HG02938 (cell line): ENCODE measurements around the gene POLR3A.
A peak's percentile ranks its signal among the peaks of the same experiment; 100 is the strongest.
"Not testable (repeated sequence)": the region's sequence is repeated elsewhere in the genome, so short reads cannot be mapped to it uniquely, and the experiment has no call there.

Source experiments
- ATAC-seq: cut with Tn5 transposase; IDR thresholded peaks from one replicate; pipeline ENCODE4 v1.9.1; 2021; ENCODE audit warnings: mild to moderate bottlenecking, moderate library complexity; ENCODE audit not compliant: unreplicated experiment

Gene POLR3A

GRCh38 chr10:78029269-78030226 is at the start of gene POLR3A:
POLR3A (minus strand) TSS chr10:78029515; CDS start chr10:78029407, 108 bp downstream.
- ATAC-seq: peak; percentile 62

- no peak for ATAC-seq
These were observed 49.4 kb upstream of the POLR3A start for GRCh38 chr10:78078539-78079330.

- not testable (repeated sequence) for ATAC-seq
These were observed 46.5 kb upstream of the POLR3A start for GRCh38 chr10:78075806-78076205.

DNA sequence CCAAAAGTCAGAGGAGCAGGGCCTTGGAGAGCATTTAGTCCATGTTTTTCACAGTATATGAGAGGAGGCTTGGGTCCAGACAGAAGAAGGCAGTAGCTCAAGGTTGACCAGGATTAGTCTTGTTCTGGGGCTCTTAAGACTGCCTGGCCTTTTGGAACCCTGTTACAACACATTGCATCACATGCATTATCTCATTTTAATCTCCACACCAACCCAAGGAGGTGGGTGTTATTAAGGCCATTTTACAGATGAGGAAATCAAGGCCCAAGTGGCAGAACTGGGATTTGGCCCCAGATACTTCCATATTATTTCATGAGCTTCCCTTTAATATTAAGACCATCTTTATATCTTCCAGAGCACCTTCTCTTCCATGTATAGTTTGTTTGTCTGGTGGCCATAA is 43.2 kb upstream of the POLR3A start:
- ATAC-seq: no peak

- ATAC-seq: no peak
These were observed 42.5 kb upstream of the POLR3A start for GRCh38 chr10:78071857-78072179.

- no peak for ATAC-seq
These were observed 42.0 kb upstream of the POLR3A start for GRCh38 chr10:78071140-78071856.

DNA sequence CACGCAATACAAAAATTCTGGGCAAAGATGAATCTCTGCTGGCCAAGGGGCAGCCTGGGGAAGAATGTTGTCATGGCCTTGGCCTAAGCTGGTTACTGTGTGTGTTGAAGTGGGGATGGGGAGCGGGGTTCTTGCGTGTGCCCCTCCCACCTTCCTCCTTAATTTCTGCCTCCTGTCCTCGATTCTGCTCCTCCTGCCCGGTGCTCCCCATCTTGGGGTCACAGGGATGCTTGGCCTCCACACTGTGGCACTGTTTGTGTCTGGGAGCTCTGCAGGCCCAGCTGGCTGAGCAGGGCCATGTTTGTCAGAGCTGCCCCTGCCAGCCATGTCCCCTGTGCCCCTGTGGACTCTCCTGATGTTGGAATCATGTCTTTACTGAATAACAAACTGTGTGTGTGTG is 41.4 kb upstream of the POLR3A start:
- no peak for ATAC-seq

- ATAC-seq: not testable (repeated sequence)
These were observed 40.7 kb upstream of the POLR3A start for GRCh38 chr10:78070064-78070463.

DNA sequence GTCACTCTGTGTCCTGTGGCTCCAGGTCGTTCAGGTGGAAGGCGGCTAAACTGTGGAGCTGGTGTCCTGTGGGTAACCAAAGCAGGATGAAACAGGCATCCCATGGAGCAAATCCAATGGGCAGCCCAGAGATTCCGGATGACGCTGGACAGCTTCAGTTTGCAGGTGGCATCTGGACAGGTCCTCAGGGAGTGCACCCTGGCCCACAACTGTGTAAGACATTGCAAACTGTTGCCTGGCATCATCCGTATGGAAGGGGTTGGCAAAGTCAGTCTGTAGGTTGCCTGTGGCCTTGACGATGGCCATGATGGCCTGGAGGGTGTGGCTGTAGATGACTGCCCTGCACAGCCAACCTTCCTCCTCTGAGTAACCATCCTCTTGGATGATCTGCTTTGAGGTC is 39.8 kb upstream of the POLR3A start:
- ATAC-seq: no peak

DNA sequence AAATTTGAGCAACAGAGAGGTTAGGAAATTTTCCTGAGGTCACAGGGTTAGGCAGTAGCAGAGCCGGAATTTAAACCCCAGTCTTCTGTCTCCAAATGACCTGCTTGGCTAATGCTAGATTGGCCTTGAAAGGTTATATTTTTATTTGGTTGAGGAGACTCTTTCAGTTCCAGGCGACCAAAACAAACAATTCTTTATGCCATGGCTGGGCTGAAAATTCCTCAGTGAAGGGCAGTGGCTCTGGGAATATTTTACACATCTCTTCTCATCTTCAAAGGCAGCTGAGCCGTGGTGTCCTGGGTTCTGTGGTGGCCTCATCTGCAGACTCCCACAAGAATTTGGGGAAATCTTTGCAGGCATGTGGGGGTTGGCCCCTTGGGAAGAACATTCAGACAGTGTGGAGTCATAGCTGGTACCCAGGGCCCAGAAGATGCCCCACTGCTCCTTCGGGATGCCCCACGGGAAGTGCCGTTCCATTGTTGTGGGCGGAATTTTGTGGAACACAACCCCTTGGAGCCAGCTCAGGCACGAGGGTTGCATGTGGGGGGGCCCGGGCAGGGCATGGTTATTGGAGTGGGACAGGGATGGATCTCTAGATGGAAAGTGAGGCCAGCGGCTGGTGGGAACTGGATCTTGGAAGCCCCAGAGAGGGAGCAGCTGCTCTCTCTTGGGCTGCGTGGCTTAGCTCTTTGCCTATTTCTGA is 37.6 kb upstream of the POLR3A start:
- no peak for ATAC-seq

DNA sequence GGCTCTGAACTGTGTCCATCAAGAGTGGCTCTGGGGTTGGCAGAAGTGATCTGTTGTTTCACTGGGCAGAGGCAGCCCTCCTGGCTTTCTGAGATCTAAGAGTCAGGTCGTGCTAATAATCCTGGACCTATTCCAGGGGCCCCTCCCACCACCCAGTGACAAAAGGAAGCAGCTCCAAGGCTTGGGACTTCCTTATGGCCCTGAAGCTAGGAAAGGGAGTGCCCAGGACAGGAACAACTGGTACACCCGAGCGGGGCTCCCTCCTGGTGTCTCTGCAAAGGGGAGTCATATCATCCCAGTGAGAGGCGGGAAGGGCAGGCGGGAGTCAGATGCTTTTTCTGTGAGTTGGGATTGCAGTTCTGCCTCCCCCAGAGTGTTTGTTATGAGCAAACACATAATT is 36.7 kb upstream of the POLR3A start:
- no peak for ATAC-seq

- no peak for ATAC-seq
These were observed 36.3 kb upstream of the POLR3A start for GRCh38 chr10:78065611-78066010.

DNA sequence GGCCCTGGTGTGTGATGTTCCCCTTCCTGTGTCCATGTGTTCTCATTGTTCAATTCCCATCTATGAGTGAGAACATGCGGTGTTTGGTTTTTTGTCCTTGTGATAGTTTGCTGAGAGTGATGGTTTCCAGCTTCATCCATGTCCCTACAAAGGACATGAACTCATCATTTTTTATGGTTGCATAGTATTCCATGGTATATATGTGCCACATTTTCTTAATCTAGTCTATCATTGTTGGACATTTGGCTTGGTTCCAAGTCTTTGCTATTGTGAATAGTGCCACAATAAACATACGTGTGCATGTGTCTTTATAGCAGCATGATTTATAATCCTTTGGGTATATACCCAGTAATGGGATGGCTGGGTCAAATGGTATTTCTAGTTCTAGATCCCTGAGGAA is 35.6 kb upstream of the POLR3A start:
- not testable (repeated sequence) for ATAC-seq

DNA sequence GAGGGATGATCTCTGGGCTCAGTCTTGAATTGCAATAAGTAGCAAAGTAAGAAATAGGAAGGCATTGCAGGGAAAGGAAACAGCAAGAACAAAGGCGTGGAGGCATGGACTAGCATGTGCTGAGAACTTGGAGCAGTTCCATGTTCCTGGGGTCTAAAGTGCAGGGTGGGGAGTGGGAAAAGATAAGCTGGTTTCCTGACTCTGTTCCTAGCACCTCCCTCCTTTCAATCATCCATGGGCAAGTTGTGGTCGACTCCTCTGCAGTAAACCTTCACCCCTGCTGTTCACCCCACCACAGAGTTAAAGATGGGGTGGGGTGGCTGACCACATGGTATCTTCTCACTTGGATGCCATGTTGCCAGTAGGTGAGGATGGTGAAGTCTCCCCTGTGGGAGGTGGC is 33.9 kb upstream of the POLR3A start:
- no peak for ATAC-seq

DNA sequence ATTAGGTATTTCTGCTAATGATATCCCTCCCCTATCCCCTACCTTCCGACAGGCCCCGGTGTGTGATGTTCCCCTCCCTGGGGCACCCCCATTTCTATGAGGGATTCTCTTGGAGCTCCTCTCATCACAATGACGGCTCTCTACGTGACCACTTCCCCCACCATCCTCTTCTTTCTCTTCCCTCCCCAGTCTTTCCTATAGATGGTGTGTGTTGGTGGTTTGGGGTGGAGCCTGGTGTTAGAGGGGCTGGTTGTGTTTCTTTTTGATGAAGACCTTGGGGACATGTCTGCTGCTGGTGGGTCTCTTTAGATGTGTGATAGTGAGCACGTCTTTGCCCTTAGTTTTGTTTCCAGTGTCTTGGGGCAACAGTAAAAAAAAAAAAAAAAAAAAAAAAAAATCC is 33.0 kb upstream of the POLR3A start:
- no peak for ATAC-seq

DNA sequence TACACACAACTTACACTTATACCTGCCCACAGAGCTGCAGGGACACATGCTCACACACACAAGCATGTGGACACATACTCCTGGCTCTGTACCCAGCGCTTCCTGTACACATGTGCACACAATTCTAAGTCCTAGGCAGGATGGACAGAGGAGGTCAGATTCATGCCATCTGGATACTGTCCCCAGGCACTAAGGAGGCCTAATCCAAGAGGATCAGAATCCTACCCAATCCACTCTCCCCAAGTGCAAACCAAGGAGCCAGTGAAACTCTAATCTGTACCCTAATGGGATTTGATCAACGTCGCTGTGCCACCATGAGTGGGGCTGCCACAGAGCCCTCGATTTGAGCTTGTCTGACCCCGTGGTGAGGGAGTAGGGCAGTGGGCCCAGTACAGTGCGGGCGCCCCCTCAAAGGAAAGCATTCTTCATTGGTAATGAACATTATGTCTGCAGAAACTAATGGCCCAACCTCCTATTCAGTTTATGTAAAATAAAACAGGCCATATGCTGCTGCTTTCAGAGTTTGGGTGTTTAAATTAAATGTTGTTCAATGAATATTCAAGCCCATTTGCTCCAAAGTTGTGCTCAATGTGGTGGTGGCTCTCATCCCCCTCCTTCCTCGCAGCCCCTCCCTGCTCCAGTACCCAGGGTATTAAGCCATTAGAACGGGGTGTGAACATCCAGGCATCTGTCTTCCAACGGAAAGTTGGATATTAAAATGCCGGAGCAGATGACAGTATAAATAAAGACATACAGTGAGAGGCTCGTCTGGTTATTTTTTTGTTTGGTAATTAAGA is 30.8 kb upstream of the POLR3A start:
- no peak for ATAC-seq

GRCh38 chr10:78058562-78058961 is 29.2 kb upstream of the POLR3A start:
- ATAC-seq: no peak

GRCh38 chr10:78053211-78053868 is 24.0 kb upstream of the POLR3A start:
- ATAC-seq: no peak

GRCh38 chr10:78049851-78050250 is 20.5 kb upstream of the POLR3A start:
- no peak for ATAC-seq
